ENCODE data around the gene CPLANE1. TPM values are rescaled to one million over a fixed set of nuclear protein-coding genes. Genes with fewer than 3 reads are reported as not detected.

CPLANE1 gene
- total and polyA plus RNA-seq, 10 of the 15 experiments (the other 5 are each of a cell fraction or from before 2014, with no cell fraction given): 1.7 to 14.8 (median 6.7) TPM

- Histone ChIP-seq H3K4me1 (ENCODE audit: control insufficient read depth, insufficient read depth, low read length) (no peaks in the 10 kb centered on the region), H3K9me3 (replicated peaks; ENCODE audit: control insufficient read depth, insufficient read depth, low read length) (no peaks in the 10 kb centered on the region), H3K4me3 (no peak overlapping the region), H4K20me1 (ENCODE audit: control insufficient read depth, insufficient read depth) (no peaks in the 10 kb centered on the region), H3K36me3 (ENCODE audit: control insufficient read depth in 2 of 2, insufficient read depth in 2 of 2, low read length in 1 of 2) (peaks cover 0 to 11% of the 10 kb centered on the region in 2 experiments; a peak in 3 of 4 replicates), H3K27me3 (replicated peaks in 1 of 2; ENCODE audit: control insufficient read depth in 2 of 2, insufficient read depth in 2 of 2, low read length in 1 of 2) (no peaks in the 10 kb centered on the region), H3K4me2 (ENCODE audit: control insufficient read depth, insufficient read depth) (no peak overlapping the region), H3K79me2 (ENCODE audit: control insufficient read depth, insufficient read depth, low read length) (no peaks in the 10 kb centered on the region), H2AFZ (ENCODE audit: control insufficient read depth, low read depth, low read length) (no peak overlapping the region), H3K27ac (ENCODE audit: control insufficient read depth, insufficient read depth) (no peak overlapping the region), H3K9ac (ENCODE audit: control insufficient read depth, insufficient read depth, low read length) (no peak overlapping the region)
- CTCF ChIA-PET: no interaction called here
- in situ Hi-C loops (cut with MboI) (no loop called here), intact Hi-C loops (cut with micrococcal nuclease; ENCODE audit: unreplicated experiment) (no loop called here)
- POLR2A ChIA-PET: interaction anchor here (0.5 kb wide), 1 partner anchor 293 kb away, joined by 3 read pairs; no protein-coding TSS in a partner anchor
- SMC1A ChIA-PET (ENCODE audit: uncharacterized antibody, unreplicated experiment): no interaction called here
- 97% methylated on average over 2 of the region's 2 CpGs for WGBS (ENCODE audit: insufficient coverage, insufficient replicate concordance, low lambda C conversion rate, missing lambda C conversion rate)
- DNase-seq (ENCODE audit: low read depth, low spot score) (no peak), FAIRE-seq (no peak), ATAC-seq (no peak)
- no peak for TF ChIP-seq MTA2 (IDR thresholded peaks at IDR 0.05; ENCODE audit: low read depth)
- no peak for TF ChIP-seq PML (IDR thresholded peaks at IDR 0.05; ENCODE audit: low read length)
- TF ChIP-seq REST (IDR thresholded peaks at IDR 0.05; ENCODE audit: low read depth, low read length): no peak
- no peak for TF ChIP-seq SPI1 (IDR thresholded peaks at IDR 0.05; ENCODE audit: borderline replicate concordance, insufficient read depth, low read depth, low read length)
- TF ChIP-seq SMC3 (IDR thresholded peaks at IDR 0.05; ENCODE audit: borderline replicate concordance, low read length): no peak
- TF ChIP-seq RBBP5 (conservative IDR thresholded peaks at IDR 0.05): no peak
- no peak for TF ChIP-seq TARDBP (IDR thresholded peaks at IDR 0.05; ENCODE audit: borderline replicate concordance)
- no peak for TF ChIP-seq SREBF2 (IDR thresholded peaks at IDR 0.05; ENCODE audit: low read length)
- no peak for TF ChIP-seq ZNF217 (IDR thresholded peaks at IDR 0.05)
- TF ChIP-seq BMI1 (IDR thresholded peaks at IDR 0.05; ENCODE audit: borderline replicate concordance): no peak
- no peak for TF ChIP-seq TAF1 (IDR thresholded peaks at IDR 0.05; ENCODE audit: borderline replicate concordance, low read depth, low read length)
- no peak for TF ChIP-seq E2F8 (IDR thresholded peaks at IDR 0.05; ENCODE audit: low read depth, partially characterized antibody)
- TF ChIP-seq PAX5 (IDR thresholded peaks at IDR 0.05; ENCODE audit: borderline replicate concordance, low read depth, low read length): no peak
- TF ChIP-seq NR2C2 (IDR thresholded peaks at IDR 0.05; ENCODE audit: borderline replicate concordance, control insufficient read depth, insufficient read length, low read depth): no peak
- no peak for TF ChIP-seq SREBF1 (IDR thresholded peaks at IDR 0.05; ENCODE audit: low read length)
- TF ChIP-seq HDAC2 (IDR thresholded peaks at IDR 0.05): no peak
- no peak for TF ChIP-seq SUZ12 (IDR thresholded peaks at IDR 0.05; ENCODE audit: unreplicated experiment)
- TF ChIP-seq JUNB (IDR thresholded peaks at IDR 0.05): no peak
- TF ChIP-seq MEF2B (IDR thresholded peaks at IDR 0.05; ENCODE audit: partially characterized antibody, poor library complexity, severe bottlenecking): no peak
- TF ChIP-seq GABPA (IDR thresholded peaks at IDR 0.05; ENCODE audit: low read depth): no peak
- no TSS peak for BruUV-seq (replicated peaks)
- RAD21 ChIA-PET (ENCODE audit: unreplicated experiment): no interaction called here
Observed at GRCh38 chr5:37172957-37173356, 76.2 kb downstream of the CPLANE1 start.
